Heart right ventricle (tissue), 16 donors: ENCODE measurements around the gene KLHL12. TPM values are rescaled to one million over a fixed set of nuclear protein-coding genes. Genes with fewer than 3 reads are reported as not detected.
"Not testable (repeated sequence)": the region's sequence is repeated elsewhere in the genome, so short reads cannot be mapped to it uniquely, and the experiment has no call there.

Experiments used
- ATAC-seq, 8 donors: fragments of 200-7000 bp; cut with Tn5 transposase; one replicate each; pipeline ENCODE4 v1.9.1; 2020; ENCODE audit warnings: mild to moderate bottlenecking in 8 of 8, moderate library complexity in 8 of 8, moderate number of reproducible peaks in 1 of 8
- DNase-seq, 2 donors: peaks; one replicate each; pipeline ENCODE4 v3.0.0-alpha.2; 2020
- H3K27ac ChIP-seq, 10 donors: fragments of 200-600 bp; sonication (generic) in 2 of 10; one replicate each; pipeline versions ENCODE4 v1.5.0 to v1.8.0; 2020 to 2022; ENCODE audit warnings: mild to moderate bottlenecking in 3 of 10
- H3K27me3 ChIP-seq, 7 donors: fragments of 200-600 bp; one replicate each; pipeline ENCODE4 v1.8.0; 2021 to 2022; ENCODE audit warnings: mild to moderate bottlenecking in 2 of 7
- H3K36me3 ChIP-seq, 9 donors: fragments of 200-600 bp; sonication (generic) in 1 of 9; one replicate each; pipeline versions ENCODE4 v1.5.0 to v1.8.0; 2020 to 2022; ENCODE audit warnings: mild to moderate bottlenecking in 2 of 9
- H3K4me1 ChIP-seq, 9 donors: fragments of 200-600 bp; sonication (generic) in 1 of 9; one replicate each; pipeline versions ENCODE4 v1.5.0 to v1.8.0; 2020 to 2022; ENCODE audit warnings: mild to moderate bottlenecking in 4 of 9
- H3K4me3 ChIP-seq, 10 donors: fragments of 200-600 bp; sonication (generic) in 2 of 10; one replicate each; pipeline versions ENCODE4 v1.5.0 to v1.8.0; 2020 to 2022; ENCODE audit warnings: mild to moderate bottlenecking in 7 of 10, moderate library complexity in 2 of 10
- H3K9me3 ChIP-seq, 11 donors: fragments of 200-600 bp in 10 of 11; sonication (generic) in 2 of 11; one replicate each; pipeline versions ENCODE4 v1.5.0 to v1.8.0; 2013 to 2022; ENCODE audit warnings: mild to moderate bottlenecking in 2 of 11, control low read depth in 1 of 11, moderate library complexity in 1 of 11
- CTCF ChIP-seq, 9 donors: fragments of 200-600 bp; sonication (generic) in 2 of 9; IDR thresholded peaks; one replicate each; pipeline versions ENCODE4 v1.5.0 to v1.8.0; 2021 to 2022; ENCODE audit warnings: antibody characterized with exemption in 9 of 9, mild to moderate bottlenecking in 5 of 9, moderate library complexity in 1 of 9
- WGBS, 2 donors: extraction: QIAGEN DNeasy Blood & Tissue Kit; methylation state at CpG; one replicate each; pipeline ENCODE4 v1.1.7; 2013; ENCODE audit warnings: inconsistent platforms in 1 of 2; 5-methylcytosine and 5-hydroxymethylcytosine counted together
- intact Hi-C, 10 donors: fragments of 100-400 bp; cut with DNase I; formaldehyde crosslinking; loops; one replicate each; pipeline versions ENCODE4 v1.11.1 to v1.14.2; 2022
- polyA plus RNA-seq, 2 donors: library from polyadenylated mRNA; stranded (reverse); fragments of 200-250 nt; gene quantifications; one replicate each; pipeline ENCODE4 v1.2.3, GENCODE V29; 2013
- total RNA-seq, 10 donors: library from RNA; stranded (reverse); fragmentation: NEBNext Ultra II Directional in 3 of 10; extraction: Animal tissue kit (Norgen Biotek cat#: 25700) in 3 of 10; gene quantifications; one replicate each; pipeline versions ENCODE4 v1.2.1 to v1.2.4, GENCODE V29; 2021 to 2023
- donor health status: Arrhythmogenic right ventricular cardiomyopathy.
- donor health status: ischemic (EF 13 %, LVEDD 7.1; RV severe dilation, severe dysfunction).
- donor health status: healthy with polysubstance abuse.
- donor health status: DM: no; HTN: yes; CAD: no.
- donor health status: DM: no; HTN: no; CAD: no.
- donor health status: ischemic (EF 25% LVEDD 6.9; RV normal size, moderate dysfunction).
- donor health status: ischemic (EF 25% LVEDD 5.7; RV mildly dilated, moderate dysfunction).
- donor health status: healthy.
- donor health status: DM: yes; HTN: yes; CAD: no.
- donor health status: Ischemic cardiomyopathy.
- donor health status: ischemic (EF 35%, LVEDD 5.7; RV mildly dilated, moderate dysfunction).
- donor health status: nonischemic (EF 11% LVEDD 7.7; RV severe dilation, severe dysfunction).
- donor health status: DM: yes; HTN: yes; CAD: no.
- donor health status: PGD.
- donor health status: ischemic (EF 29% LVEDD 5.4; RV normal size, mild dysfunction).
- donor health status: nonischemic (EF 23%, LVEDD 6.1; RV moderate dilation, normal function).

The KLHL12 gene
- total and polyA plus RNA-seq, 12 donors, result 9.8 to 31.5 (median 22.2) TPM

- Histone ChIP-seq H3K4me1 (no peaks in the 10 kb centered on the region), H3K27me3 (no peaks in the 10 kb centered on the region), H3K4me3 (no peak overlapping the region), H3K9me3 (no peaks in the 10 kb centered on the region), H3K36me3 (peaks cover 0 to 100% (median 76%) of the 10 kb centered on the region in 9 donors), H3K27ac (no peak overlapping the region)
- no peak for ATAC-seq
- intact Hi-C loops, result loop anchor here in 1 of 10 donors (10.0 kb wide), 1 partner anchor 150 kb away; no protein-coding TSS in a partner anchor
- no peak for TF ChIP-seq CTCF (IDR thresholded peaks at IDR 0.05)
- DNase-seq, result no peak
Measured at GRCh38 chr1:202915146-202915545, 11.9 kb downstream of the KLHL12 start.

GRCh38 chr1:202912476-202912875 is 14.6 kb downstream of the KLHL12 start:
- DNase-seq, H3K9me3 ChIP-seq, H3K4me1 ChIP-seq, H3K27ac ChIP-seq, ATAC-seq, H3K4me3 ChIP-seq, H3K27me3 ChIP-seq: not testable (repeated sequence)
- intact Hi-C loops, result loop anchor here in 1 of 10 donors (10.0 kb wide), 1 partner anchor 148 kb away; no protein-coding TSS in a partner anchor
- WGBS, 2 donors, result 94 to 98% methylated on average over 4 of the region's 4 CpGs
- peaks cover 3 to 100% (median 80%) of the 10 kb centered on the region in 9 donors for H3K36me3 ChIP-seq

GRCh38 chr1:202909494-202909893 is 17.5 kb downstream of the KLHL12 start:
- no peak for DNase-seq
- no peak for ATAC-seq
- Histone ChIP-seq H3K27ac (no peak overlapping the region), H3K36me3 (peaks cover 0 to 100% (median 64%) of the 10 kb centered on the region in 9 donors), H3K4me1 (no peaks in the 10 kb centered on the region), H3K27me3 (no peaks in the 10 kb centered on the region), H3K4me3 (no peak overlapping the region), H3K9me3 (no peaks in the 10 kb centered on the region)
- no peak for TF ChIP-seq CTCF (IDR thresholded peaks at IDR 0.05)
- WGBS, 2 donors, result 75 to 82% methylated on average over 1 of the region's 1 CpG
- intact Hi-C loops, result no loop called here

- no peak for ATAC-seq
- 97 to 99% methylated on average over 6 of the region's 6 CpGs for WGBS, 2 donors
- no peak for DNase-seq
- no peak overlapping the region for H3K4me3 ChIP-seq
- intact Hi-C loops, result no loop called here
- H3K9me3 ChIP-seq, result no peaks in the 10 kb centered on the region
- no peaks in the 10 kb centered on the region for H3K4me1 ChIP-seq
- TF ChIP-seq CTCF (IDR thresholded peaks at IDR 0.05), result no peak
- peaks cover 0 to 100% (median 59%) of the 10 kb centered on the region in 9 donors for H3K36me3 ChIP-seq
- H3K27me3 ChIP-seq, result no peaks in the 10 kb centered on the region
- H3K27ac ChIP-seq, result no peak overlapping the region
Measured at GRCh38 chr1:202908998-202909397, 18.0 kb downstream of the KLHL12 start.

GRCh38 chr1:202905331-202905730 is 21.7 kb downstream of the KLHL12 start:
- H3K9me3 ChIP-seq, result no peaks in the 10 kb centered on the region
- intact Hi-C loops, result no loop called here
- peaks cover 0 to 100% (median 48%) of the 10 kb centered on the region in 9 donors for H3K36me3 ChIP-seq
- ATAC-seq (no peak), DNase-seq (no peak)
- H3K27ac ChIP-seq, result no peak overlapping the region
- no peak for TF ChIP-seq CTCF (IDR thresholded peaks at IDR 0.05)
- H3K4me1 ChIP-seq, result no peaks in the 10 kb centered on the region
- H3K4me3 ChIP-seq, result no peak overlapping the region
- 73 to 76% methylated on average over 4 of the region's 4 CpGs for WGBS, 2 donors
- no peaks in the 10 kb centered on the region for H3K27me3 ChIP-seq

GRCh38 chr1:202903808-202904207 is 23.2 kb downstream of the KLHL12 start:
- 96 to 97% methylated on average over 5 of the region's 5 CpGs for WGBS, 2 donors
- H3K4me3 ChIP-seq, DNase-seq, H3K27me3 ChIP-seq, H3K9me3 ChIP-seq, ATAC-seq, H3K27ac ChIP-seq, H3K4me1 ChIP-seq, intact Hi-C loops: not testable (repeated sequence)
- peaks cover 0 to 100% (median 39%) of the 10 kb centered on the region in 9 donors for H3K36me3 ChIP-seq
